OCI-LY1 (cell line): ENCODE results near the gene ATXN7L1.

ENCODE experiments used
- EZH2 ChIP-seq: fragments of 200-600 bp; sonication (generic), shearing (Covaris generic); IDR thresholded peaks from 2 replicates; pipeline ENCODE4 v1.8.0; 2017; ENCODE audit warnings: borderline replicate concordance, mixed run types, mild to moderate bottlenecking, antibody characterized with exemption, low read length, moderate library complexity, mixed read lengths
- TF ChIP-seq, protein P1 (sequence below): fragments of 200-600 bp; sonication (generic), shearing (Covaris generic); IDR thresholded peaks from 2 replicates; pipeline ENCODE4 v1.5.1; 2017; ENCODE audit warnings: mild to moderate bottlenecking, antibody characterized with exemption, low read length, moderate library complexity, mixed read lengths

DNA sequence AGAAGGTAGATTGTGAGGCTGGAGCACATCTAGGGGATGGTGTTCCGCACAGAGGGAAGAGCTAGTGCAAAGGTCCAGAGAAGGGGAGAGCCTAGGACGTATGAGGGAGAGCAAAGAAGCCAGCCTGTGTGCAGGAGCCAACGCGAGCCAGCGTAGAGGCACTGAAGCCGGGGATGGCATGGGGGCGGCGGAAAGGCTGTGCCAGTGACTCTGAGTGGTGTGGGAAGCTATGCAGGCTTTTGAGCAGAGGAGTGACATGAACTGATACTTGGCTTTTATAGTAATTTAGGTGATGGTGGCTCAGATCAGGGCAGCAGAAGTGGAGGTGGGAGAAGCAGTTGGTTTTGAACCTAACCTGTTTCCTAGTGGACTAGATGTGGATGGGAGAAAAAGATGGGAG lies 65.8 kb downstream of the ATXN7L1 start:
- TF ChIP-seq, protein P1, sequence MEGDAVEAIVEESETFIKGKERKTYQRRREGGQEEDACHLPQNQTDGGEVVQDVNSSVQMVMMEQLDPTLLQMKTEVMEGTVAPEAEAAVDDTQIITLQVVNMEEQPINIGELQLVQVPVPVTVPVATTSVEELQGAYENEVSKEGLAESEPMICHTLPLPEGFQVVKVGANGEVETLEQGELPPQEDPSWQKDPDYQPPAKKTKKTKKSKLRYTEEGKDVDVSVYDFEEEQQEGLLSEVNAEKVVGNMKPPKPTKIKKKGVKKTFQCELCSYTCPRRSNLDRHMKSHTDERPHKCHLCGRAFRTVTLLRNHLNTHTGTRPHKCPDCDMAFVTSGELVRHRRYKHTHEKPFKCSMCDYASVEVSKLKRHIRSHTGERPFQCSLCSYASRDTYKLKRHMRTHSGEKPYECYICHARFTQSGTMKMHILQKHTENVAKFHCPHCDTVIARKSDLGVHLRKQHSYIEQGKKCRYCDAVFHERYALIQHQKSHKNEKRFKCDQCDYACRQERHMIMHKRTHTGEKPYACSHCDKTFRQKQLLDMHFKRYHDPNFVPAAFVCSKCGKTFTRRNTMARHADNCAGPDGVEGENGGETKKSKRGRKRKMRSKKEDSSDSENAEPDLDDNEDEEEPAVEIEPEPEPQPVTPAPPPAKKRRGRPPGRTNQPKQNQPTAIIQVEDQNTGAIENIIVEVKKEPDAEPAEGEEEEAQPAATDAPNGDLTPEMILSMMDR, result no peak
- TF ChIP-seq EZH2, result no peak
